PFSK-1 (cell line): ENCODE measurements around the gene PRMT7.

ENCODE experiments used
- FOXP2 ChIP-seq: optimal IDR thresholded peaks from 2 replicates; pipeline ENCODE3; 2011; ENCODE audit warnings: borderline replicate concordance, control low read depth, inconsistent platforms; ENCODE audit not compliant: insufficient read depth; ENCODE audit errors: extremely low read length, extremely low read depth
- POLR2AphosphoS5 ChIP-seq: IDR thresholded peaks from 2 replicates; pipeline ENCODE4 v1.6.1; 2012; ENCODE audit warnings: low read depth, mild to moderate bottlenecking, control low read depth, low read length, moderate library complexity
- REST ChIP-seq, 2 experiments: IDR thresholded peaks; 2 replicates each; pipeline versions ENCODE4 v1.6.1 to v1.8.0; 2011 to 2012; ENCODE audit warnings: low read depth in 2 of 2, low read length in 2 of 2, control low read depth in 1 of 2, inconsistent platforms in 1 of 2, mild to moderate bottlenecking in 1 of 2, moderate library complexity in 1 of 2; ENCODE audit not compliant: insufficient read depth in 1 of 2
- SIN3A ChIP-seq: IDR thresholded peaks from 2 replicates; pipeline ENCODE4 v1.6.1; 2012; ENCODE audit warnings: mild to moderate bottlenecking, low read length, moderate library complexity, borderline replicate concordance; ENCODE audit not compliant: insufficient read depth
- TAF1 ChIP-seq: IDR thresholded peaks from 2 replicates; pipeline ENCODE4 v1.6.1; 2012; ENCODE audit warnings: low read length, control low read depth, borderline replicate concordance; ENCODE audit not compliant: insufficient read depth

PRMT7 gene

DNA sequence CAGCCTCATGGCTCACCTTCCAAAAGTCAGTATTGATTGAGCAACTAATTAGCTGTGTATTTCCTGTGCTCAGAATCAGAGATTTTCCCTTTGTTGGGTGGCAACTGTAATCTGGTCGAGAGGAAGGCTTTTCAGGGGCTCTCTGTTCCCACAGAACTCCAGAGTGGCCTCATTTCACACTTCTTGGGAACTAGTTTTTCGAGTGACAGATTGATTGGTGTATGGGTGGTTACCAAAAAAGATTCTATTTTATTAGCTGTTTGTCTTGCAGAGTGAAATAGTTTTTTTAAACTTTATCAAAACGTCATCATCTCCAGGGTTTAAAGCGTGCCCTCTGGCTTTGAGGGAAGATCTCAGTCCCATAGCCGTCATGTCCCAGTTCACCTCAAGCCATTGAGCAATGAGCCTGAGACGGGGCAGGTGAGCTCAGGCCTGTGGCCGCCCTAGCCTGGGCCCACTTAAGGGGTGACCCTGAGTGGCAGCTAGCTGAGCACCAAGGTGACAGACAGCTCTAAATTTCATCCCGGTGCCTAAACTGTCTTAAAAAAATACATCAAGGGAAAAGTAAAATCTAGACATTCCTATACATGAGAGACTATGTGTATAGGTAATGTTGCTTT lies 84.5 kb downstream of the PRMT7 start:
- TF ChIP-seq FOXP2 (no peak), REST (IDR thresholded peaks at IDR 0.05; ENCODE audit: insufficient read depth in 1 of 2, low read depth in 2 of 2, low read length in 2 of 2) (no peak), POLR2AphosphoS5 (no peak), TAF1 (no peak), SIN3A (no peak)

- no peak for TF ChIP-seq FOXP2
Measured at GRCh38 chr16:68395815-68396214, 85.0 kb downstream of the PRMT7 start.

GRCh38 chr16:68396481-68396880 lies 85.7 kb downstream of the PRMT7 start:
- TF ChIP-seq REST (IDR thresholded peaks at IDR 0.05; ENCODE audit: insufficient read depth in 1 of 2, low read depth in 2 of 2, low read length in 2 of 2), result no peak
- TF ChIP-seq SIN3A, result no peak
- no peak for TF ChIP-seq TAF1
- TF ChIP-seq POLR2AphosphoS5, result no peak
- TF ChIP-seq FOXP2, result no peak

DNA sequence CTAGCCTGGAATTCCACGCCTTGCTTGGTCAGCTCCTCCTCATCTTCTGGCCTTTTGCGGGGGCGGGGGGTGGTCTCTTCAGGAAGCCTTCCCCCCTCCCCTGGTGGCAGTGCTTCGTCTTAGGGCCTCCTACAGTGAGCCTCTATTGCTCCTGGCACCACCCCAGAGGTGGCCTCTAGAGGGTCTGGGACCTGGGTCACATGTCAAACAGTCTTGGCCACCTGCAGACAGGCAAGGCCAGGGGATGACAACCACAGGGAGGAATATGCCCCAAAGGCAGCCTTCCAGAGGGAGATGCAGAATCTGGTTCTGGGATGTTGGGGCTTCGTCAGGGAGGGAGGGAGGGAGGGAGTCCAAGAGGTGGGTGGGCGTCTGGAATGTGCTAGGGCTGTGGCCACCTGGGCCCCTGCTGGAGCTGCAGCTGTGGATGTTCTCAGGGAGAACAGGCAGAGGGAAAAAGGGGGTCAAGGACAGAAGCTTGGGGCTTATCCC lies 86.9 kb downstream of the PRMT7 start:
- TF ChIP-seq SIN3A (no peak), FOXP2 (no peak), REST (IDR thresholded peaks at IDR 0.05; ENCODE audit: insufficient read depth in 1 of 2, low read depth in 2 of 2, low read length in 2 of 2) (no peak), TAF1 (no peak), POLR2AphosphoS5 (no peak)

DNA sequence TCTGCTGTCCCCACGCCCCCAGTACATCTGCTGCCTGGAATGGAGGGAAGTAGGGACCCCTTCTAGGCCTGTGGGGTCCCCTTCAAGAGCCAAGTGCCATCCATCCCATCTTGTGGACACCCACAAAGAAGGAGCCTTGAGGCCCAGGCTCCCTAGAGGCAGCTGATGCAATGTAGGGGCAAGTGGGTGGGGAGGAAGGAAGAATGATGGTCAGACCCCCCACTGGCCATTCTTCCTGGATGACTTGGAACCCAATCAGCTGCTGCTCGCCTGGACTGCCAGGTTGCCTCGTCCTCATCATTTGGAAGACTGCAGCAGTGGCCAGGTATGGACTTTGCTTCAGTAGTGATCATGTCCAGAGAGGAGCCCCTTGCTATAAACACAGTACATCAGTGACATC lies 88.6 kb downstream of the PRMT7 start:
- no peak for TF ChIP-seq POLR2AphosphoS5
- no peak for TF ChIP-seq TAF1
- no peak for TF ChIP-seq REST (IDR thresholded peaks at IDR 0.05; ENCODE audit: insufficient read depth in 1 of 2, low read depth in 2 of 2, low read length in 2 of 2)
- TF ChIP-seq FOXP2, result no peak
- no peak for TF ChIP-seq SIN3A
